Right lung (tissue), 5 donors: ENCODE data around the gene KRTAP9-4. TPM values are rescaled to one million over a fixed set of nuclear protein-coding genes. Genes with fewer than 3 reads are reported as not detected.
"Not testable (repeated sequence)": the region's sequence is repeated elsewhere in the genome, so short reads cannot be mapped to it uniquely, and the experiment has no call there.

Experiments
- DNase-seq, 2 donors: peaks; one replicate each; pipeline ENCODE4 v3.0.0-alpha.2; 2013
- polyA plus RNA-seq, 5 donors: library from polyadenylated mRNA; unstranded; fragments of 120-200 nt; gene quantifications; one replicate each; pipeline versions ENCODE4 v1.2.1 to v1.2.3, GENCODE V29; 2013; ENCODE audit warnings: inconsistent platforms in 1 of 5, low replicate concordance in 1 of 5; ENCODE audit not compliant: insufficient read length in 5 of 5, insufficient read depth in 1 of 5

The KRTAP9-4 gene
- polyA plus RNA-seq, 5 donors, result not detected

DNA sequence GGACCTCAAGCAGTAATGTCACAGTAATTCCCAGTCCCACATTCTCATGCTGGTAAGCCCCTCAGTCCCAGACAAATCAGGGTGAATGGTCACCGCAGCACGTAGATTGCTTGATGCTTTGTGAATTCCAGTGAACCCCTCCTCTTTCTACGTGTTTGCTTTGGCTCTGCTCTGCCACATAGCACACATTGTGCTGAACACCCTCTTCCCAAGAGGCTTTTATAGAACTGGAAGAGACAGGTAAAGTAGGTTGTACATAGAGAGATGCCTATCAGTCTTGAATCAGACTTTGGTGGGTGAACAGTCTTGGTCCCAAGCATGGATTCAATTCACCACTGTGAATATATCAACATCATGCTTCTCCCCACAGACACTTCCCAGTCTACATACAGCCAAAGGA is 15.1 kb downstream of the KRTAP9-4 start:
- no peak for DNase-seq

GRCh38 chr17:41265078-41265477 is 15.6 kb downstream of the KRTAP9-4 start, which contains the start of gene KRTAP9-6:
Gene KRTAP9-6 (plus strand): TSS chr17:41265378. CDS start chr17:41265378, 0 bp downstream.
- DNase-seq, result no peak

GRCh38 chr17:41267711-41268110 is 18.2 kb downstream of the KRTAP9-4 start:
- no peak for DNase-seq

DNA sequence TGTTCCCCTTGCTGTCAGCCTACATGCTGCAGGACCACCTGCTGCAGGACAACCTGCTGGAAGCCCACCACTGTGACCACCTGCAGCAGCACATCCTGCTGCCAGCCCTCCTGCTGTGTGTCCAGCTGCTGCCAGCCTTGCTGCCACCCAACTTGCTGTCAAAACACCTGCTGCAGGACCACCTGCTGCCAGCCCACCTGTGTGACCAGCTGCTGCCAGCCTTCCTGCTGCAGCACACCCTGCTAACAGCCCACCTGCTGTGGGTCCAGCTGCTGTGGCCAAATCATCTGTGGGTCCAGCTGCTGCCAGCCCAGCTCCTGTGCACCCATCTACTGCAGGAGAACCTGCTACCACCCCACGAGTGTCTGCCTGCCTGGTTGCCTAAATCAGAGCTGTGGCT is 21.8 kb downstream of the KRTAP9-4 start:
- DNase-seq, result not testable (repeated sequence)

- DNase-seq, result no peak
Observed at GRCh38 chr17:41271858-41272257, 22.4 kb downstream of the KRTAP9-4 start.

- not testable (repeated sequence) for DNase-seq
Observed at GRCh38 chr17:41275648-41276190, 26.2 kb downstream of the KRTAP9-4 start, which contains the start of gene KRTAP9-7. Gene KRTAP9-7 (plus strand): TSS chr17:41275698. CDS start chr17:41275698, 0 bp downstream.

DNA sequence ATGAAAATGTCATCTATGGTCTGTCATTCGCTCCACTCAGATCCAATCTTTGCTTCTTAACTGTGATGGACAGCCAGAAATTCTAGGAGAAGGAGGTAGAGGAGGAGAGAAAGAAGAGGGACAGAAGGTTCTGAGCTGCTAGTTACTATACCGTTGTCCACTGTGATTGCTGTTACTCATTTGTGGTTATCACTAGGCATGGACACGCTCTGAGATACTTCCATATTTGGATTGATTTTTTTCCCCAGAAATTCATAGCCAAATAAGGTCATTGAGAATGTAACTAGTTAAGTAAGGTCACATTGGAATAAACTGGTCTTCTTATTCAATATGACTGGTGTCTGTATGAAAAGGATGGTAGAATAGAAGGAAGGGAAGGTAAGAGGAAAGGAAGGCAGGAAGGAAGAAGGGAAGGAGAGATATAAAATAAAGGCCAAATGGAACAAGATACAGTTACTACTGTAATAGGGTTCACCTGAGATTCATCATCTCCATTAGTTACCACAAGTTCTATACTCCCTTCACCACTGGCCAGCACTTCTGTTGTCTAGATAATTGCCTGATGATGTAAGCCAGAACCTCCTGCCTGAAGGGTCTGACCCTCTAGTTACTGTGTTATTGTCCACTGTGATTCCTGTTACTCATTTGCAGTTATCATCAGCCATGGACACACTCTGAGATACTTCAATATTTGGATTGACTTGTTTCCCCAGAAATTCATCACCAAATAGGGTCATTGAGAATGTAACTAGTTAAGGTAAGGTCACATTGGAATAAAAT is 28.9 kb downstream of the KRTAP9-4 start:
- DNase-seq, result no peak

DNA sequence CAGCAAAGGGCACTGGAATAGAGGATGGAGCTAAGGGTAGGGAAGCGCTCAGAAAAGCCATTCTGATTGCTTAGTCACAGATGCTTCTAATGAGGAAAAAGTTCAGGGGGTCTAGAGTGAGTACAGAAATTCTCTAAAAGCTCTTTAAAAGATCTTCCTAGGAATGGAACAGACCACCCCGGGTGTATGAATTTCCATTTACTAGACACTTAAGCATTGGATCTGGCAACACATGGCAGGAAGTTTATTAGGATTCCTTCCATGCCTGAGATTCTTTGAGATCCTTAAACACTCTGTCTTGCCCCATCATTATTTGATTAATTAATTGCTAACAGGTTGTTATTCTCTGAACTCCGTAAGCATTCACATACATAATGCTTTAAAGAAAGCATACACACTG is 34.6 kb downstream of the KRTAP9-4 start:
- no peak for DNase-seq

DNA sequence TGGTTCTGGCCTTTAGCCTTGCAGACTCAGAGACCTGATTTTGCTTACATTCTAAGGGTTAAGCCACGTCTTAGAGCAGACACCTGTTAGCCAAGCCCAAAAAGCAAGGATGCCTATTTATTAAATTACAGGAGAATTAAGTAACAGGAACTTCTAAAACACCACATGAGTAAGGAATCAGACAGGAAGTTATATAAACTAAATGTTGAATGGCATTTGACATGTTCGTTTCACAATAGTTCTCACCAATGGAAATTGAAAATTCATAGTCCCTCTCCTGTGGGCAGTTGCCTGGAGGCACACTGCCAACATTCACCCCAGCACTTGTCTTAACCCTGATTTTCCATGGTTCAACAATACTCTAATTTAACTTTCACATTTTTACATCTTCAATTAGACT is 35.1 kb downstream of the KRTAP9-4 start:
- no peak for DNase-seq

DNA sequence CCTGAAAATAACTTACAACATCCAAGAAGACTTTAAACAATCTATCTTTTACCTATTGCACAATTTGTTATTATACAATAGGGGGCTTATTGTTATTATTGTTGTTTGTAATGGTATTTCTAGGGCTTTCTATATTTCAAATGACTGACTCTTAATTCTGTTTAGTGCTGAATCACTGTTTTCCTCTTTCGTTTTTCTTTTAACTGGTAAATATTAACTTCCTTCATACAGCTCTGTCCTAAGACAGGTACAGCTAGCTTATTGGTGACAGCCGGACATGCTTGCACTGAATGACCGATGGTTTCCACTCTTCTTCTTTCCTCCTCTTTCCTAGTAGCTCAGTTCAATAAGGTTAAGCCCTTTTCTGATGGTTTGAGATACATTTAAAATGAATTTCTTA is 37.6 kb downstream of the KRTAP9-4 start:
- no peak for DNase-seq

- no peak for DNase-seq
Observed at GRCh38 chr17:41294016-41294415, 44.5 kb downstream of the KRTAP9-4 start.

GRCh38 chr17:41296846-41297245 is 47.4 kb downstream of the KRTAP9-4 start:
- peak in 1 of 2 donors; percentile 2 for DNase-seq

GRCh38 chr17:41298458-41299135 is 49.1 kb downstream of the KRTAP9-4 start:
- no peak for DNase-seq

Other genes starting within 250 kb of the KRTAP9-4 start
- not detected for gene KRTAP3-2, start 249.8 kb upstream of the KRTAP9-4 start, polyA plus RNA-seq
- not detected for gene KRTAP3-1, start 240.6 kb upstream of the KRTAP9-4 start, polyA plus RNA-seq
- not detected for gene KRTAP1-5, start 222.5 kb upstream of the KRTAP9-4 start, polyA plus RNA-seq
- not detected for gene KRTAP1-4, start 219.5 kb upstream of the KRTAP9-4 start, polyA plus RNA-seq
- gene KRTAP1-3, start 214.8 kb upstream of the KRTAP9-4 start, polyA plus RNA-seq, result not detected
- not detected for gene KRTAP1-1, start 208.2 kb upstream of the KRTAP9-4 start, polyA plus RNA-seq
- not detected for gene KRTAP2-1, start 202.4 kb upstream of the KRTAP9-4 start, polyA plus RNA-seq
- not detected for gene KRTAP2-2, start 194.5 kb upstream of the KRTAP9-4 start, polyA plus RNA-seq
- not detected for gene KRTAP2-3, start 189.6 kb upstream of the KRTAP9-4 start, polyA plus RNA-seq
- not detected for gene KRTAP2-4, start 183.8 kb upstream of the KRTAP9-4 start, polyA plus RNA-seq
- not detected for gene KRTAP4-7, start 165.5 kb upstream of the KRTAP9-4 start, polyA plus RNA-seq
- not detected for gene KRTAP4-8, start 151.5 kb upstream of the KRTAP9-4 start, polyA plus RNA-seq
- not detected for gene KRTAP4-16, start 147.5 kb upstream of the KRTAP9-4 start, polyA plus RNA-seq
- gene KRTAP4-9, start 144.3 kb upstream of the KRTAP9-4 start, polyA plus RNA-seq, result not detected
- under 1 TPM in 1 of 5 donors, not detected in 4; 0.13 TPM for gene KRTAP4-11, start 131.3 kb upstream of the KRTAP9-4 start, polyA plus RNA-seq
- gene KRTAP4-12, start 125.5 kb upstream of the KRTAP9-4 start, polyA plus RNA-seq, result not detected
- not detected for gene KRTAP4-6, start 109.1 kb upstream of the KRTAP9-4 start, polyA plus RNA-seq
- gene KRTAP4-5, start 99.9 kb upstream of the KRTAP9-4 start, polyA plus RNA-seq, result not detected
- not detected for gene KRTAP4-4, start 88.9 kb upstream of the KRTAP9-4 start, polyA plus RNA-seq
- not detected for gene KRTAP4-3, start 81.5 kb upstream of the KRTAP9-4 start, polyA plus RNA-seq
- gene KRTAP4-2, start 71.5 kb upstream of the KRTAP9-4 start, polyA plus RNA-seq, result not detected
- gene KRTAP4-1, start 64.8 kb upstream of the KRTAP9-4 start, polyA plus RNA-seq, result not detected
- not detected for gene KRTAP9-1, start 59.8 kb upstream of the KRTAP9-4 start, polyA plus RNA-seq
- gene KRTAP9-2, start 23.0 kb upstream of the KRTAP9-4 start, polyA plus RNA-seq, result not detected
- gene KRTAP9-3, start 17.2 kb upstream of the KRTAP9-4 start, polyA plus RNA-seq, result not detected
- gene KRTAP9-8, start 11.7 kb upstream of the KRTAP9-4 start, polyA plus RNA-seq, result not detected
- not detected for gene KRTAP9-9, start 5.7 kb downstream of the KRTAP9-4 start, polyA plus RNA-seq
- under 1 TPM; 0.13 to 0.25 (median 0.18) TPM for gene KRTAP9-6, start 15.7 kb downstream of the KRTAP9-4 start, polyA plus RNA-seq
- not detected for gene KRTAP9-7, start 26.0 kb downstream of the KRTAP9-4 start, polyA plus RNA-seq
- not detected for gene KRTAP29-1, start 53.2 kb downstream of the KRTAP9-4 start, polyA plus RNA-seq
- not detected for gene KRTAP16-1, start 59.6 kb downstream of the KRTAP9-4 start, polyA plus RNA-seq
- gene KRTAP17-1, start 66.0 kb downstream of the KRTAP9-4 start, polyA plus RNA-seq, result not detected
- gene KRT33A, start 101.1 kb downstream of the KRTAP9-4 start, polyA plus RNA-seq, result not detected
- not detected for gene KRT33B, start 120.1 kb downstream of the KRTAP9-4 start, polyA plus RNA-seq
- not detected for gene KRT34, start 132.6 kb downstream of the KRTAP9-4 start, polyA plus RNA-seq
- gene KRT31, start 147.9 kb downstream of the KRTAP9-4 start, polyA plus RNA-seq, result under 1 TPM in 1 of 5 donors, not detected in 4; 0.32 TPM
- gene KRT37, start 174.9 kb downstream of the KRTAP9-4 start, polyA plus RNA-seq, result not detected
- not detected for gene KRT38, start 191.3 kb downstream of the KRTAP9-4 start, polyA plus RNA-seq
- not detected for gene KRT32, start 217.7 kb downstream of the KRTAP9-4 start, polyA plus RNA-seq
- gene KRT35, start 231.5 kb downstream of the KRTAP9-4 start, polyA plus RNA-seq, result not detected
- gene KRT36, start 240.2 kb downstream of the KRTAP9-4 start, polyA plus RNA-seq, result not detected